GM12878 (cell line): ENCODE results near the gene AMN1. TPM values are rescaled to one million over a fixed set of nuclear protein-coding genes. Genes with fewer than 3 reads are reported as not detected.

Experiments used
- ATAC-seq: fragments of 200-7000 bp; cut with Tn5 transposase; 3 replicates; pipeline ENCODE4 v1.9.1; 2020; ENCODE audit warnings: mild to moderate bottlenecking, moderate library complexity
- BruUV-seq: library from RNA; stranded (reverse); fragments of 400-500 nt; replicated peaks from 2 replicates; lab custom pipeline; 2021; lab: Mats Ljungman, UMichigan
- CTCF ChIA-PET: fragments of 300-600 bp; sonication (Branson Sonifier 250); formaldehyde crosslinking; extraction: SDS; loops from one replicate; lab custom pipeline; 2021; ENCODE audit warnings: inconsistent platforms; lab: Yijun Ruan, JAX
- POLR2A ChIA-PET: fragments of 350-600 bp; formaldehyde crosslinking; extraction: SDS; loops from one replicate; lab custom pipeline; 2021; ENCODE audit warnings: inconsistent platforms; lab: Charles Lee
- RAD21 ChIA-PET: fragments of 300-600 bp; sonication (Branson Sonifier 250); formaldehyde crosslinking; loops from one replicate; lab custom pipeline; 2023; ENCODE audit warnings: antibody characterized with exemption; ENCODE audit not compliant: unreplicated experiment; lab: Charles Lee
- SMC1A ChIA-PET: fragments of 300-600 bp; sonication (Branson Sonifier 250); formaldehyde crosslinking; loops from one replicate; lab custom pipeline; 2023; ENCODE audit not compliant: unreplicated experiment, uncharacterized antibody; lab: Charles Lee
- DNase-seq: peaks from one replicate; pipeline ENCODE4 v3.0.0-alpha.2; 2011; ENCODE audit warnings: low read depth, low spot score
- FAIRE-seq: peaks from 3 replicates; lab custom pipeline; 2011; peaks lifted over from hg19 to GRCh38; lab: Jason Lieb, UNC
- H2AFZ ChIP-seq: 2 replicates; pipeline ENCODE4 v1.6.0; 2011; ENCODE audit warnings: low read depth, low read length, control low read depth; ENCODE audit not compliant: control insufficient read depth
- H3K27ac ChIP-seq: 2 replicates; pipeline ENCODE4 v1.5.1; 2011; ENCODE audit warnings: control low read depth; ENCODE audit not compliant: control insufficient read depth, insufficient read depth
- H3K27me3 ChIP-seq, 2 experiments: replicated peaks in 1 of 2; 2 replicates each; pipeline versions ENCODE4 v1.6.0 to v1.6.1; 2011; ENCODE audit warnings: low read length in 1 of 2; ENCODE audit not compliant: control insufficient read depth in 2 of 2, insufficient read depth in 2 of 2
- H3K36me3 ChIP-seq, 2 experiments: 2 replicates each; pipeline ENCODE4 v1.5.1; 2011; ENCODE audit warnings: low read length in 1 of 2; ENCODE audit not compliant: control insufficient read depth in 2 of 2, insufficient read depth in 2 of 2
- H3K4me1 ChIP-seq: 2 replicates; pipeline ENCODE4 v1.6.1; 2011; ENCODE audit warnings: mild to moderate bottlenecking, low read length, moderate library complexity, mixed read lengths; ENCODE audit not compliant: control insufficient read depth, insufficient read depth
- H3K4me2 ChIP-seq: 2 replicates; pipeline ENCODE4 v1.6.0; 2011; ENCODE audit warnings: control low read depth; ENCODE audit not compliant: control insufficient read depth, insufficient read depth
- H3K4me3 ChIP-seq: fragments of 200-600 bp; sonication (generic); 2 replicates; pipeline ENCODE4 v1.5.1; 2016
- H3K79me2 ChIP-seq: 2 replicates; pipeline ENCODE4 v1.6.0; 2011; ENCODE audit warnings: low read length; ENCODE audit not compliant: control insufficient read depth, insufficient read depth
- H3K9ac ChIP-seq: 2 replicates; pipeline ENCODE4 v1.8.0; 2011; ENCODE audit warnings: low read length, control low read depth, mixed read lengths; ENCODE audit not compliant: control insufficient read depth, insufficient read depth
- H3K9me3 ChIP-seq: replicated peaks from 3 replicates; pipeline ENCODE4 v1.5.1; 2011; ENCODE audit warnings: mild to moderate bottlenecking, low read length; ENCODE audit not compliant: control insufficient read depth, insufficient read depth
- H4K20me1 ChIP-seq: 2 replicates; pipeline ENCODE4 v1.6.0; 2011; ENCODE audit not compliant: control insufficient read depth, insufficient read depth
- BACH1 ChIP-seq: fragments of 450-650 bp; IDR thresholded peaks from 2 replicates; pipeline ENCODE4 v1.6.1; 2017; ENCODE audit warnings: mild to moderate bottlenecking, borderline replicate concordance
- HDAC2 ChIP-seq: fragments of 200-600 bp; sonication (generic); IDR thresholded peaks from 2 replicates; pipeline ENCODE4 v1.6.1; 2017
- IRF4 ChIP-seq: IDR thresholded peaks from 2 replicates; pipeline ENCODE4 v1.6.1; 2011; ENCODE audit warnings: low read depth, low read length
- RB1 ChIP-seq: fragments of 450-650 bp; formaldehyde crosslinking; IDR thresholded peaks from 2 replicates; pipeline ENCODE4 v1.6.1; 2017; ENCODE audit warnings: mild to moderate bottlenecking, borderline replicate concordance
- RFX5 ChIP-seq: IDR thresholded peaks from 2 replicates; pipeline ENCODE4 v1.6.1; 2011; ENCODE audit warnings: low read depth, low read length, improper control_type of control experiment
- STAT3 ChIP-seq: IDR thresholded peaks from 2 replicates; pipeline ENCODE4 v1.6.1; 2011; ENCODE audit warnings: low read depth, low read length, improper control_type of control experiment
- ZNF207 ChIP-seq: fragments of 450-650 bp; IDR thresholded peaks from 2 replicates; pipeline ENCODE4 v1.6.1; 2014; ENCODE audit warnings: antibody characterized with exemption, mild to moderate bottlenecking, borderline replicate concordance
- WGBS: methylation state at CpG from one replicate; pipeline ENCODE4 v1.1.6; 2016; ENCODE audit warnings: low lambda C conversion rate; ENCODE audit not compliant: insufficient replicate concordance, insufficient coverage; ENCODE audit errors: missing lambda C conversion rate; 5-methylcytosine and 5-hydroxymethylcytosine counted together
- in situ Hi-C: fragments of 300-500 bp; cut with MboI; formaldehyde crosslinking; loops from 9 replicates; pipeline ENCODE4 v1.14.3; 2018; ENCODE audit warnings: mixed read lengths
- intact Hi-C: fragments of 100-400 bp; cut with micrococcal nuclease; formaldehyde crosslinking; loops from one replicate; pipeline ENCODE4 v1.14.2; 2022; ENCODE audit not compliant: unreplicated experiment
- polyA plus RNA-seq, 11 experiments: library from polyadenylated mRNA; depleted of rRNA in 4 of 11; unstranded in 6 of 11; stranded (reverse) in 5 of 11; fragments of >200 nt; fragmentation: Nextera tagmentation in 4 of 11; fragmentation: Illumina TruSeq in 1 of 11; extraction: Ambion mirVana in 4 of 11; extraction: Trizol in 1 of 11; gene quantifications; 1 replicate in 1 of 11; 2 replicates in 10 of 11; pipeline versions ENCODE4 v1.2.1 to v1.2.3, GENCODE V29; 2011 to 2016; ENCODE audit warnings: inconsistent platforms in 2 of 11, missing spikeins in 2 of 11, low read depth in 1 of 11
- total RNA-seq, 4 experiments: library from RNA; depleted of rRNA in 3 of 4; stranded (reverse); fragments of >200 nt in 3 of 4; fragmentation: Illumina TruSeq in 1 of 4; extraction: Trizol in 1 of 4; gene quantifications; 2 replicates each; pipeline versions ENCODE4 v1.2.1 to v1.2.3, GENCODE V29; 2013 to 2021
- TF ChIP-seq, protein P1 (sequence below): fragments of 450-650 bp; formaldehyde crosslinking; IDR thresholded peaks from 2 replicates; pipeline ENCODE4 v1.4.0; 2022; ENCODE audit warnings: mild to moderate bottlenecking, moderate library complexity
- TF ChIP-seq, protein P2 (sequence below): IDR thresholded peaks from 2 replicates; pipeline ENCODE4 v1.6.1; 2012; ENCODE audit warnings: low read depth, low read length, improper control_type of control experiment

Gene AMN1
- total and polyA plus RNA-seq, 10 of the 15 experiments (the other 5 are each of a cell fraction or from before 2014, with no cell fraction given): 5.4 to 19.3 (median 9.3) TPM

- intact Hi-C loops: no loop called here
- in situ Hi-C loops: no loop called here
Observed at GRCh38 chr12:31712877-31713276, 15.9 kb downstream of the AMN1 start.

More at GRCh38 chr12:31712877-31713276, 15.9 kb downstream of the AMN1 start:
- no peak overlapping the region for H3K4me2 ChIP-seq
- TF ChIP-seq, protein P1, sequence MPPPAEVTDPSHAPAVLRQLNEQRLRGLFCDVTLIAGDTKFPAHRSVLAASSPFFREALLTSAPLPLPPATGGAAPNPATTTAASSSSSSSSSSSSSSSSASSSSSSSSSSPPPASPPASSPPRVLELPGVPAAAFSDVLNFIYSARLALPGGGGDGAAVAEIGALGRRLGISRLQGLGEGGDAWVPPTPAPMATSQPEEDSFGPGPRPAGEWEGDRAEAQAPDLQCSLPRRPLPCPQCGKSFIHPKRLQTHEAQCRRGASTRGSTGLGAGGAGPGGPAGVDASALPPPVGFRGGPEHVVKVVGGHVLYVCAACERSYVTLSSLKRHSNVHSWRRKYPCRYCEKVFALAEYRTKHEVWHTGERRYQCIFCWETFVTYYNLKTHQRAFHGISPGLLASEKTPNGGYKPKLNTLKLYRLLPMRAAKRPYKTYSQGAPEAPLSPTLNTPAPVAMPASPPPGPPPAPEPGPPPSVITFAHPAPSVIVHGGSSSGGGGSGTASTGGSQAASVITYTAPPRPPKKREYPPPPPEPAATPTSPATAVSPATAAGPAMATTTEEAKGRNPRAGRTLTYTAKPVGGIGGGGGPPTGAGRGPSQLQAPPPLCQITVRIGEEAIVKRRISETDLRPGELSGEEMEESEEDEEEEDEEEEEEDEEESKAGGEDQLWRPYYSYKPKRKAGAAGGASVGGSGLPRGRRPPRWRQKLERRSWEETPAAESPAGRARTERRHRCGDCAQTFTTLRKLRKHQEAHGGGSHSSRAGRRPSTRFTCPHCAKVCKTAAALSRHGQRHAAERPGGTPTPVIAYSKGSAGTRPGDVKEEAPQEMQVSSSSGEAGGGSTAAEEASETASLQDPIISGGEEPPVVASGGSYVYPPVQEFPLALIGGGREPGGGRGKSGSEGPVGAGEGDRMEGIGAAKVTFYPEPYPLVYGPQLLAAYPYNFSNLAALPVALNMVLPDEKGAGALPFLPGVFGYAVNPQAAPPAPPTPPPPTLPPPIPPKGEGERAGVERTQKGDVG (CRISPR knock-in tag): no peak
- no peak for TF ChIP-seq RB1
- no peak for TF ChIP-seq RFX5
- TF ChIP-seq, protein P2, sequence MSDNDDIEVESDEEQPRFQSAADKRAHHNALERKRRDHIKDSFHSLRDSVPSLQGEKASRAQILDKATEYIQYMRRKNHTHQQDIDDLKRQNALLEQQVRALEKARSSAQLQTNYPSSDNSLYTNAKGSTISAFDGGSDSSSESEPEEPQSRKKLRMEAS: no peak
- TF ChIP-seq IRF4: no peak
- TF ChIP-seq HDAC2: no peak
- no peak for TF ChIP-seq BACH1
- TF ChIP-seq STAT3: no peak
- TF ChIP-seq ZNF207: no peak
- FAIRE-seq (no peak), DNase-seq (no peak), ATAC-seq (no peak)
- peaks cover 6% of the 10 kb centered on the region for H3K9me3 ChIP-seq
- H3K79me2 ChIP-seq: no peaks in the 10 kb centered on the region
- H3K4me1 ChIP-seq: peaks cover 10% of the 10 kb centered on the region
- no peak overlapping the region for H3K4me3 ChIP-seq
- POLR2A ChIA-PET: no interaction called here
- H4K20me1 ChIP-seq: no peaks in the 10 kb centered on the region
- H3K9ac ChIP-seq: no peak overlapping the region
- RAD21 ChIA-PET: interaction anchor here (1.6 to 5.2 kb wide), 3 partner anchors 25 to 98 kb away, joined by 5 to 27 read pairs (median 5); no protein-coding TSS in a partner anchor
- no TSS peak for BruUV-seq
- H3K27ac ChIP-seq: no peak overlapping the region
- WGBS: 88% methylated on average over 5 of the region's 5 CpGs
- CTCF ChIA-PET: interaction anchor here (1.0 kb wide), 1 partner anchor 11 kb away, joined by 3 read pairs; no protein-coding TSS in a partner anchor
- SMC1A ChIA-PET: interaction anchor here (0.9 to 3.4 kb wide), 4 partner anchors 15 to 96 kb away, joined by 3 to 23 read pairs (median 10); partner anchors contain the start of gene AMN1
- H2AFZ ChIP-seq: no peak overlapping the region
- H3K27me3 ChIP-seq: no peaks in the 10 kb centered on the region
- H3K36me3 ChIP-seq: no peaks in the 10 kb centered on the region
